Hindlimb muscle (tissue), 1 donor: Measurements from ENCODE around the gene DOCK10. TPM values are rescaled to one million over a fixed set of nuclear protein-coding genes. Genes with fewer than 3 reads are reported as not detected.
A peak's percentile ranks its signal among the peaks of the same experiment; 100 is the strongest.

Source experiments
- DNase-seq: peaks from one replicate; pipeline ENCODE4 v3.0.0-alpha.2; 2013
- polyA plus RNA-seq: library from polyadenylated mRNA; unstranded; fragments of 120-200 nt; gene quantifications from one replicate; pipeline ENCODE4 v1.2.1, GENCODE V29; 2013; ENCODE audit not compliant: insufficient read length

The DOCK10 gene
- polyA plus RNA-seq, 1 donor: 21.1 TPM

DNA sequence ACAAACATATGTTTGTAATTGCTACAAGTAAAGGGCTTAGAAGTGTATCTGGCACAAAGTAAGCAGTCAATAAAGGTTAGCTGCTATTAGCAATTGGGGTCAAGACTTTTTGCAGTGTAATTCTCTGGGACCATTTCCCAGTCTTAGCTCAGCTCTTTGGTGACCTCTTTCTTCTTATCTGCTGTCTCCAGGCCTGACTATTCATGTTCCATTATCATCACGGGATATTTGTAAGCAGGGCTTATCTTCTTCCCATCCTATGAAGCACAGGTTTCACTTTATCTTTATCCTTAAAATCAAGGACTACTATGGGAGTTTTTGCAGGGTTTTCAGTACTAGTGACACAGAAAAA, 131.7 kb downstream of the DOCK10 start:
- no peak for DNase-seq

DNA sequence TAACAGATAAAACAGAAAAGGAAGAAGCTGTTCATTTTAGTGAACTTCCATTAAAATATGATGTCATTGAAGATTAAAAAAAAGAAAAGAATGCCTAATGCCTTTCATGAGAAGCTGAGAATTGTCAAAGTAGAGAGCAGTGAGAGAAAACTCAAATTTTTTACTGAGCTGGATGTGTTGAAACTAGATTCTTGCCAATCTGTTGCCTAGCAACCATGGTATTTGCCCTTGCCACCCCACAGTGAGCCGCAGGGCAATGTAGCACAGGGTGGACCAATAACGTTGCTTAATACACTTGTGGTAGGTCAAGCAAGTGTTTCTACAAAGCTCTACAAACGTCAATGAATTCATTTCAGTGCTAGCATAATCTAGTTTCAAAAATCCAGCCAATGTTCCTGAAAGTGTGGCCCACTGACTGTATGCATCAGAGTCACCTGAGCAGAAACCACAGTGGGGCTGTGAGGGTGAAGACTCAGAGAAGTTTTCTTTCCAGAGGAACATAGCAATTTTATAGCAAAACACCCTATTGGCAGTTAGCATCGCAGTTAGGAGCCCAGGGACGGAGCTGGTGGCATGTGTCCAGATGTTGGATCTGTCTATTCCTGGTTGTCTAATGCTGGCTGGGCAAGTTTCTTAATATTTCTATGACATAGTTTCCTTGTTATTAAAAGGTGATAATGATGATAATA, 132.2 kb downstream of the DOCK10 start:
- peak; percentile 67 for DNase-seq

- no peak for DNase-seq
Measured at GRCh38 chr2:224908818-224909217, 133.4 kb downstream of the DOCK10 start.

DNA sequence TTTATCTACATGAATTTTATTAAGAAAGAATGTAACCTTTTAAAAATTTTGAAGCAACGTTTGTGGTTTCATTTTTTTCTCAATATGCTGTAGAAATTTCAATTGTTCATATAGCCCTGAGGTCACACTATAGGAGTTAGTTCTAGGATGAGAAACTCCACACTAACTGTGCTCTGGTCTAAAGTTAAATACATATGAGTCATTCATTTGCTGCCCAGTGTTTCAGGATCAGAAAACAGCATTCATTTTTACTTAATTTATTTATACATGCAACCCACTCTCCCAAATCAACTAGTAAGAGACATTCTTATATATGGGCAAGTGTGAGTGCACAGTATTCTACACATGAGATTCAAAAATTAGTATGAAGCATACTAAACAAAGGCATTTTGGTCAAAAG, 137.9 kb downstream of the DOCK10 start:
- no peak for DNase-seq

DNA sequence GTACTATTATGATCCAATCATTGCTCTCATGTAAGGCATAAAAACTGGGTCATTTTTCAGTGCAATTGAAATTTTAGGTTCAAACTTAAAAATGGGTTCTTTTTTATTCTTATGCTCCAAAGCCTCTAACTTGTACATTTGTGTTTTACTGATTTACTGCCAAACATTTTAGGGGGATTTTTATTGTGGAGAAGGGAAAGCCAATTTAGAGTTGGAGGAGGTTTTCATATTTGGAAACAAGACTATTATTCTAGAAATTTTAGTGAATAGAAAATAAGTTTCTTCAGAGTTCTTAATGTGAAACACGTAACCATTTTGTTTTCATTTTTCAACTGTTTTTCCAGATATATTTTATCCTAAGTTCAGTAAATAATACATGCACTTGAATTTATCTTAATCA, 138.6 kb downstream of the DOCK10 start:
- DNase-seq: no peak

GRCh38 chr2:224901121-224901676, 141.1 kb downstream of the DOCK10 start:
- no peak for DNase-seq

DNA sequence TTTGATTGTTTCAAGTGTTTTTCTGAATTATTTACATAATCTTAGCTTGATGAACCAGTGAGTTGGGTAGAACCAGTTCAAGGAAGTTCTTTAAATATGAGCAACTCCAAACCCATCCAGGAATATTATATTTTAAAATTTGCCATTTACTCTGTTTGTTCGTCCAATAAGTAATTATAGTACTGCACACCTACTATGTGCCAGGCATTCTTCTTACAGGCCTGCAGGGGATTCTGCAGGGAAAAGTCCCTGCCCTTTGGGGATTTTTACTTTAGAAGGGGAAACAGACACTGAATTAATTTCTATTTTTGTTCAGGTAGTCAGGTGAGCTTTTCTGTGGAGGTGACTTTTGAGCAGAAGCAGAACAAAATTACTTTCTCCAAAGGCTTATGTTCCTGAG, 146.9 kb downstream of the DOCK10 start:
- no peak for DNase-seq

DNA sequence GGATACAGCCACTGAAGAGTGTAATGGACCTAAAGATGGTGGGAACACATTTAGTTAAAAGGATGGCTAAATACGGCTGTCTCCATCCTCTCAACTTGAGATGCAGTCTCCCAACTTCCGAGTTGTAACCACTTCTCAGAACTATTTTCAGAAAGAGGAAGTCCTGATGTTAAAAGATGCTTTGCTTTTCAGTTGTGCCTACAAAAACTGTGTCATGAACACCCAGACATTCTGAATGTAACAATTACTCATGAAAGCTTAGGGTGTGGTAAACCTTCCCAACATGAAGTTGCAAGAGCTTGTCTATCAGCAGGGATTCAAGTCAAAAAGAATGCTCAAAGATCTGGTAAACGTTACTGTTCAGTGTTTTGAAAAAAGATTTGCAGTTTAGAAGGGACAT, 147.9 kb downstream of the DOCK10 start:
- DNase-seq: no peak

GRCh38 chr2:224893848-224894247, 148.4 kb downstream of the DOCK10 start:
- no peak for DNase-seq

- no peak for DNase-seq
Measured at GRCh38 chr2:224892574-224893204, 149.6 kb downstream of the DOCK10 start.

DNA sequence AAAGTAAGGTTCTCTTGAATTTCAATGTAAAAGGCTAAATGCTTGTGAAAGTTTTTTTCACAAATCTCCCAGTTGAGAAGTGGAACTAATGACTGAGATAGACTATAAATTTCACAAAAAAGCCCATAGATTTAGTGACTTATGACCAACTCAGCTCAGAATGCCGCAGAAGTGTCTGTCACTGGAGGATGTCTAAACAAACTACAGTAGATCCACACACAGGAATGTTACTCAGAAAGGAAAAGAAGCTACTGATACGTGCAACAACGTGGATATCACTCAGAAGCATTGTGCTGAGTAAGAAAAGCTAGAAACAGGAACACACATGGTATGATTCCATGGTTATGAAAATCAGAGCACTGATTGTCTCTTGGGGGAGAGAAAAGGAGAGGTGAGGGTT, 151.9 kb downstream of the DOCK10 start:
- DNase-seq: no peak

DNA sequence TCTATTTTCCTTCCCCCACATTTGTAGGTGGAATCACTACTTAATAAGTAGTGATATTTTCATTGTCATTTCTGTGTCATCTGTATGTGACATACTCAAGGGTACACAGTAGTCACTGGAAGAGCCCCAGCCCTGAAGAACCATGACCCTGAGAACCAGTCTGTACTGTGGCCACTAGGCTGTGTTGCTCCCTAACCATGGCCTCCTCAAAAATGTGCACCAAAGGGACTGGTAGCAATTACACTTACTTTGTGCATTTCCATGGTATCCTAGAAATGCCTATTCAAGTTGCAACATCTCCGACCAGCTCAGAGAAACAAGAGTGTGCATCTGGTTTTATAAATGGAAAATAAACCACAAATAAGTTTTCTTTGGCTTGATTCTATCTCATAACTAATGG, 155.1 kb downstream of the DOCK10 start:
- no peak for DNase-seq

DNA sequence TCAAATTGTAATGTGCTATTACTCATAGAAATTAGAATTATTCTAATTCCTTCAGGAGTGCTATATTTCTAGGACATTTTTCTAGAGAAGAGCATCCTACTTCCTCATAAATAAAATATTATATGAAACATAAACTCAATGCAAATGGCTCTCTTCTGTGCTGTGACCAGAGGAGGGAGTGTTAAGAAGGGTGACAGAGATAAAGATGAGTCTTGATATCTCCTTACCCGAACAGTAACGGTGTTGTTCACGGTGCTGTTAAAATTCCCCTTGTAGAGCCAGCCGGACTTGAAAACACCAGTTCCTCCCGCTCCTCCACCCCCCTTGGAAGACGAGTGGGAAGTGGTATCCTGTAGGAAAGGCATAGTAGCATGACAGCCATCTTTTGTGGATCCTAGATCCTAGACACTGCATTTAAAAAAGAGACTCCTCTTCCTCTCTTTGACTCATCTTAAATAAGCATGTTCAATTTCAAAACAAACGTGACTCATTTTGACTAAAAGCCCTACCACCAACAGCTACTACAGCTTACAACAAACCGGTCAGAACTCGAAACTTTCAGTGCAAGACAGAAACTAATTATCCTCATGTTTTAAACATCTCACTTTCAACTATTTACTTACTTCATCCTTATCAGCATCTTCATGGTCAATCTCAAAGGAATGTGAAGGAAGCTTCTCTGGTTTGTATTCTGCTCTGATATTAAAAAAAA, 156.3 kb downstream of the DOCK10 start:
- no peak for DNase-seq

- no peak for DNase-seq
Measured at GRCh38 chr2:224885291-224885690, 157.0 kb downstream of the DOCK10 start.

DNA sequence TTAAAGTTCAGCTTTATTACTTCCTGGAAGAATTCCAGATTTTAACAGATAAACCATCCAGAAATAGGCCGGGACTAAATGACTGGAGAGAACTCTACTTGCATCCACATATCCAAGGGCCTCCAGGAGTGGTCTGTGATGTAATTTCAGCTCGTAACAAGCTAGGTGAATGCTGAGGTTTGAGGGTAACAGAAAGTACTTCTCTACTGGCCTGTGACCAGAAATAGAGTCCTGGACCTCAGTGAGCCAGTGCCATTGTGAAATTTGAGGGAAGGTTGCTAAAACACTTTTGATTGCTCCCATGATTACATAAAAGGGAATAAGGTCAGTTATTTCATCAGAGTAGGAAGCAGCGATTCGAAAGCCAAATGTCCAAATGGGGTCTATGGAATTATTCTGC, 158.1 kb downstream of the DOCK10 start:
- DNase-seq: no peak

GRCh38 chr2:224883700-224884099, 158.6 kb downstream of the DOCK10 start:
- DNase-seq: no peak

DNA sequence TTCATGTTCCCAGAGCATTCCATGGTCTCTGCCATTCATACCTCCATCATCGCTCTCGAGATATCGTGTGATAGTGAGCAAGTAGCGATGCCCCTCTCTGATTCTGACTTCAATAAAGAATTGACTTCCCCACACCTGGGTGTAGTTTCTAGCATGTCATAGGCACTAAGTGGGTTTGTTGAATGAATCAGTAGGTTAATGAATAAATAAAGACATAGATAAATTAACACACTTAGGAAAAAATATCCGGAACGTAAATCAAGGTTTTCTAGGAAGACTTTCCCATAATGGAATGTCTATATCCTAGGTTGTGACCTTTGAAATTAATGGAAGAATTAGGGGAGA, 159.1 kb downstream of the DOCK10 start:
- DNase-seq: no peak

DNA sequence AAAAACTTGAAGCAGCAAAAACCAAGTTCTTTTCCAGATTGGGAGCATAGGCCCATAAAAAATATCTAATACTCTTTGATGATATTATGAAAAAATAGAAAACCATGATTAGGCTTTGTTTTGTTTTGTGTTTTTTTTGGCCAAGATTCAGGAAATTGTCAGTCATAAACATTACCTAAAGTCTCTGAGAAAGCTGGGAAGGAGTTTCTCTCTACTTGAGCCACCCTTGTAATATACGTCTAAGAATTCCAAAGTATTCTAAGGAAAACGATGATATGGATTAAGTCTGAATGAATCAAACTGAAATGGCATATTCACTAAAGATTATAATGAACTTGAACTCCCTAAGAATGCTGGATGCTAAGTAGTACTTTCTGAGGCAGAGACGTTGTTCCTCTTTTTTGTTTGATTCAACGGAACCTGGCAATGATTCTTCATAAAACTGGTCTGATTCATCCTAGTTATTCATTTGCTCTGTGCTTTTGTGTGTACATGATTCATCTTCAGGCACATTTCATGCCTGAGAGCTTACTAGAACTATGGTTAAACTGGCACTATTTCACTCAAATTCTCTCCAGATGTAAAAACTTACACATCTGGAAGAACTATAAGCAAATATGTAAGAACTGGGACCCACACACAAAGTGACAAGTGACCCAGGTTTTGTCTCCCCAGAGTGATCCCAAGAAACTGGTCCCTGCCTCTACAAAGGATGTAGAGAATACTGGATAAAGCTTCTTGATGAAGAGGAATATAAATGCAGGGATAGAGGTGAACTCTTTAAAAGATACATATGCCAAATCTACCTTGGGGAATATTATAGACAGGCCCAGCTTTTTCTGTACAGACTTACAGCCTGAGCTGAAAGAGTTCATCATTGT, 159.7 kb downstream of the DOCK10 start:
- no peak for DNase-seq

DNA sequence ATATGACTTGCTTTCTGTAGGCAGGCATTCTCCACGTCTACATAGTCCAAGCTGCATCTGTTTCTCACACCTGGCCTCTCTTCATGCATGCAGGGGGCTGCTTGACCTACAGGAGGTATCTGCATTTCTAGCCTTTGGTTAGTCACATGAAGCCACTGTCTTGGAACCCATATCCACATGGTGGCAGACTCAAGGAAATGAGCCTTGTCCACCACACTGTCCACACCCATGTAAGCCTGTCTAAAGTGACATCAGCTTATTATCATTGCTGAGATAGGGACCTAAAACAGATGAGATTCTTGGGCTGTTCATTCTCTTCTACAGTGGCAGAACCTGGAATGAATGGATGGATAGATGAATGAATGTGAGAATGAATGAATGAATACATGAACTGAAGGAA, 160.4 kb downstream of the DOCK10 start:
- no peak for DNase-seq

DNA sequence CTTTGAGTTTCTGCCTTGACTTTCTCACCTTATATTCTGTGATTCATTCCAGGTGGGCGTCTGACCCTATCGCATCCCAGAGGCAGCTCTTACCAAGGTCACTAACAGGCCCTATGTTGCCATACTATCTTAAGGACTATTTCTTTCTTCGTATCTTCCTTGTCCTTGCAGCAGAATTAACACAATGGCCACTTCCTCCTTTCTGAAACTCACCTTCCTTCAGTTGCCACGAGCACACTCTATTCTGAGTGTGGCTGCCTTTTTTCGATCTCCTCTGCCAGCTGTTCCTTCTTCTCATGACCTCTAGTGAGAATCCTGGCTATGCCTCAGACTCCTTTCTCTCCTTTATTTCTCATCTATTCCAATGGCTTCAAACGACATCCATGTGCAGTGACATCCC, 165.7 kb downstream of the DOCK10 start:
- no peak for DNase-seq

GRCh38 chr2:224875841-224876240, 166.4 kb downstream of the DOCK10 start:
- DNase-seq: no peak

DNA sequence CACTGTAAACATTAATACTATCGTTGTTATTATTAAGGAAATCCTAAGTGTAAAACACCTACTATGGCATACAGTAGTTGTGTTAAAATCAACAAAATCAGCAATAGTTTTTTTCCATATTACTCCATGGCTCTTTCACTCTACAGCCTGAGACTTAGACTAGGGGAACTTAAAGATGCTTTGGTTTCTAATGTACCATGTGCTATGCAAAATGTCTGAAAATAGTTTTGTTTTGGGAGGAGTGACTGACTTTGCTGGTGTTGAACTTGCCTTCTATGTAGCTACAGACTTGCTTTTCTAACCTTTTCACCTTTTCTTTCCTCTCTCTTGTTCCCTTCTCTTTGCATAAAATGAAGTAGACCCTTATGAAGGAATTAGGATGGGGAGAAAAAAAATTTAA, 167.1 kb downstream of the DOCK10 start:
- no peak for DNase-seq

- DNase-seq: no peak
Measured at GRCh38 chr2:224871813-224872212, 170.5 kb downstream of the DOCK10 start.
